Measurements from ENCODE around the gene UNC13B. TPM values are rescaled to one million over a fixed set of nuclear protein-coding genes. Genes with fewer than 3 reads are reported as not detected.

The UNC13B gene
- total and polyA plus RNA-seq, 8 donors = 70.0 to 92.8 (median 86.3) TPM

- no peak overlapping the region for H3K4me3 ChIP-seq
- DNase-seq = no peak
- peaks cover 0 to 8% of the 10 kb centered on the region in 2 donors for H3K36me3 ChIP-seq
- no peaks in the 10 kb centered on the region for H3K27me3 ChIP-seq
- no peaks in the 10 kb centered on the region for H3K9me3 ChIP-seq
- no peak for ATAC-seq
- intact Hi-C loops (cut with DNase I) = no loop called here
- H3K4me1 ChIP-seq = peaks cover 0 to 5% of the 10 kb centered on the region in 2 donors
- no peak for TF ChIP-seq CTCF (IDR thresholded peaks at IDR 0.05)
- H3K27ac ChIP-seq = no peak overlapping the region
Measured at GRCh38 chr9:35306283-35306682, 144.5 kb downstream of the UNC13B start.

- Histone ChIP-seq H3K9me3 (no peaks in the 10 kb centered on the region), H3K27ac (no peak overlapping the region), H3K36me3 (peaks cover 0 to 8% of the 10 kb centered on the region in 2 donors), H3K27me3 (no peaks in the 10 kb centered on the region), H3K4me1 (peaks cover 0 to 5% of the 10 kb centered on the region in 2 donors), H3K4me3 (no peak overlapping the region)
- ATAC-seq (no peak), DNase-seq (no peak)
- intact Hi-C loops (cut with DNase I) = no loop called here
- no peak for TF ChIP-seq CTCF (IDR thresholded peaks at IDR 0.05)
Measured at GRCh38 chr9:35308316-35308715, 146.5 kb downstream of the UNC13B start.

GRCh38 chr9:35311891-35312639, 150.3 kb downstream of the UNC13B start:
- Histone ChIP-seq H3K4me1 (peaks cover 0 to 5% of the 10 kb centered on the region in 2 donors), H3K4me3 (no peak overlapping the region), H3K36me3 (peaks cover 0 to 12% of the 10 kb centered on the region in 2 donors), H3K27me3 (no peaks in the 10 kb centered on the region), H3K9me3 (no peaks in the 10 kb centered on the region), H3K27ac (no peak overlapping the region)
- DNase-seq (no peak), ATAC-seq (peak; percentile 14)
- TF ChIP-seq CTCF (IDR thresholded peaks at IDR 0.05) = no peak
- intact Hi-C loops (cut with DNase I) = no loop called here

- no peak for TF ChIP-seq CTCF (IDR thresholded peaks at IDR 0.05)
- Histone ChIP-seq H3K4me3 (no peak overlapping the region), H3K27ac (no peak overlapping the region), H3K27me3 (no peaks in the 10 kb centered on the region), H3K36me3 (peaks cover 0 to 12% of the 10 kb centered on the region in 2 donors), H3K9me3 (peaks cover 0 to 1% of the 10 kb centered on the region in 2 donors), H3K4me1 (peaks cover 0 to 3% of the 10 kb centered on the region in 2 donors)
- intact Hi-C loops (cut with DNase I) = no loop called here
- DNase-seq (no peak), ATAC-seq (no peak)
Measured at GRCh38 chr9:35313460-35313859, 151.7 kb downstream of the UNC13B start.

- Histone ChIP-seq H3K27ac (no peak overlapping the region), H3K36me3 (peaks cover 0 to 12% of the 10 kb centered on the region in 2 donors), H3K4me1 (no peaks in the 10 kb centered on the region), H3K9me3 (peaks cover 0 to 3% of the 10 kb centered on the region in 2 donors), H3K4me3 (no peak overlapping the region), H3K27me3 (no peaks in the 10 kb centered on the region)
- TF ChIP-seq CTCF (IDR thresholded peaks at IDR 0.05) = no peak
- intact Hi-C loops (cut with DNase I) = no loop called here
- ATAC-seq (no peak), DNase-seq (no peak)
Measured at GRCh38 chr9:35313916-35314315, 152.1 kb downstream of the UNC13B start.

Data from left lung (tissue), 10 donors.